WTC11 (cell line): ENCODE measurements around the gene ZDHHC14.

ENCODE experiments used
- CREM ChIP-seq: sonication (generic); formaldehyde crosslinking; IDR thresholded peaks from 2 replicates; pipeline ENCODE4 v1.8.1; 2022; ENCODE audit warnings: mild to moderate bottlenecking, missing genetic modification reagents, moderate library complexity
- CTCF ChIP-seq: fragments of 200-600 bp; IDR thresholded peaks from 2 replicates; pipeline ENCODE4 v1.8.0; 2022; ENCODE audit warnings: antibody characterized with exemption
- E2F4 ChIP-seq: sonication (generic); formaldehyde crosslinking; IDR thresholded peaks from 2 replicates; pipeline ENCODE4 v1.8.1; 2022; ENCODE audit warnings: low read depth, mild to moderate bottlenecking, moderate library complexity, missing genetic modification reagents, borderline replicate concordance
- ETV6 ChIP-seq: sonication (generic); formaldehyde crosslinking; IDR thresholded peaks from 2 replicates; pipeline ENCODE4 v1.8.1; 2022; ENCODE audit warnings: mild to moderate bottlenecking, missing genetic modification reagents
- TP53 ChIP-seq: sonication (generic); formaldehyde crosslinking; IDR thresholded peaks from 2 replicates; pipeline ENCODE4 v1.8.1; 2023; ENCODE audit warnings: mild to moderate bottlenecking, missing genetic modification reagents
- TF ChIP-seq, protein P1 (sequence below): sonication (generic); formaldehyde crosslinking; conservative IDR thresholded peaks from 2 replicates; pipeline ENCODE4 v1.8.1; 2023; ENCODE audit warnings: mild to moderate bottlenecking, low read depth, missing genetic modification reagents, moderate library complexity
- TF ChIP-seq, protein P2 (sequence below): sonication (generic); formaldehyde crosslinking; IDR thresholded peaks from 2 replicates; pipeline ENCODE4 v1.8.1; 2022; ENCODE audit warnings: mild to moderate bottlenecking, missing genetic modification reagents, moderate library complexity, borderline replicate concordance

GRCh38 chr6:157625764-157626163 is 244.8 kb downstream of the ZDHHC14 start:
- TF ChIP-seq CREM (CRISPR knock-in tag) (no peak), CTCF (no peak), E2F4 (CRISPR knock-in tag) (no peak), TP53 (no peak), ETV6 (CRISPR knock-in tag) (no peak)
- TF ChIP-seq, protein P1, sequence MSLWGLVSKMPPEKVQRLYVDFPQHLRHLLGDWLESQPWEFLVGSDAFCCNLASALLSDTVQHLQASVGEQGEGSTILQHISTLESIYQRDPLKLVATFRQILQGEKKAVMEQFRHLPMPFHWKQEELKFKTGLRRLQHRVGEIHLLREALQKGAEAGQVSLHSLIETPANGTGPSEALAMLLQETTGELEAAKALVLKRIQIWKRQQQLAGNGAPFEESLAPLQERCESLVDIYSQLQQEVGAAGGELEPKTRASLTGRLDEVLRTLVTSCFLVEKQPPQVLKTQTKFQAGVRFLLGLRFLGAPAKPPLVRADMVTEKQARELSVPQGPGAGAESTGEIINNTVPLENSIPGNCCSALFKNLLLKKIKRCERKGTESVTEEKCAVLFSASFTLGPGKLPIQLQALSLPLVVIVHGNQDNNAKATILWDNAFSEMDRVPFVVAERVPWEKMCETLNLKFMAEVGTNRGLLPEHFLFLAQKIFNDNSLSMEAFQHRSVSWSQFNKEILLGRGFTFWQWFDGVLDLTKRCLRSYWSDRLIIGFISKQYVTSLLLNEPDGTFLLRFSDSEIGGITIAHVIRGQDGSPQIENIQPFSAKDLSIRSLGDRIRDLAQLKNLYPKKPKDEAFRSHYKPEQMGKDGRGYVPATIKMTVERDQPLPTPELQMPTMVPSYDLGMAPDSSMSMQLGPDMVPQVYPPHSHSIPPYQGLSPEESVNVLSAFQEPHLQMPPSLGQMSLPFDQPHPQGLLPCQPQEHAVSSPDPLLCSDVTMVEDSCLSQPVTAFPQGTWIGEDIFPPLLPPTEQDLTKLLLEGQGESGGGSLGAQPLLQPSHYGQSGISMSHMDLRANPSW: no peak
- TF ChIP-seq, protein P2, sequence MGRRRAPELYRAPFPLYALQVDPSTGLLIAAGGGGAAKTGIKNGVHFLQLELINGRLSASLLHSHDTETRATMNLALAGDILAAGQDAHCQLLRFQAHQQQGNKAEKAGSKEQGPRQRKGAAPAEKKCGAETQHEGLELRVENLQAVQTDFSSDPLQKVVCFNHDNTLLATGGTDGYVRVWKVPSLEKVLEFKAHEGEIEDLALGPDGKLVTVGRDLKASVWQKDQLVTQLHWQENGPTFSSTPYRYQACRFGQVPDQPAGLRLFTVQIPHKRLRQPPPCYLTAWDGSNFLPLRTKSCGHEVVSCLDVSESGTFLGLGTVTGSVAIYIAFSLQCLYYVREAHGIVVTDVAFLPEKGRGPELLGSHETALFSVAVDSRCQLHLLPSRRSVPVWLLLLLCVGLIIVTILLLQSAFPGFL: no peak
